Lung (tissue), 12 donors: ENCODE data around the gene LRRK1. TPM values are rescaled to one million over a fixed set of nuclear protein-coding genes. Genes with fewer than 3 reads are reported as not detected.

ENCODE experiments used
- ATAC-seq: fragments of 200-7000 bp; cut with Tn5 transposase; one replicate; pipeline ENCODE4 v1.9.1; 2020; ENCODE audit warnings: moderate number of reproducible peaks; ENCODE audit not compliant: insufficient read depth, low FRiP score
- DNase-seq, 3 donors: peaks; one replicate each; pipeline ENCODE4 v3.0.0-alpha.2; 2013 to 2017
- H3K27ac ChIP-seq, 2 donors: one replicate each; pipeline ENCODE4 v1.5.1; 2013; ENCODE audit warnings: mild to moderate bottlenecking in 2 of 2, moderate library complexity in 2 of 2, control low read depth in 1 of 2, inconsistent platforms in 1 of 2, low read depth in 1 of 2, low read length in 1 of 2
- H3K27me3 ChIP-seq, 3 donors: one replicate each; pipeline ENCODE4 v1.5.1; 2013; ENCODE audit warnings: low read length in 2 of 3; ENCODE audit not compliant: control insufficient read depth in 3 of 3, insufficient read depth in 3 of 3
- H3K36me3 ChIP-seq, 4 donors: one replicate each; pipeline ENCODE4 v1.5.1; 2013; ENCODE audit warnings: low read length in 4 of 4, mild to moderate bottlenecking in 1 of 4, moderate library complexity in 1 of 4; ENCODE audit not compliant: control insufficient read depth in 4 of 4, insufficient read depth in 4 of 4
- H3K4me1 ChIP-seq, 5 donors: one replicate each; pipeline ENCODE4 v1.5.1; 2013; ENCODE audit warnings: low read length in 5 of 5, mild to moderate bottlenecking in 2 of 5, moderate library complexity in 1 of 5; ENCODE audit not compliant: control insufficient read depth in 5 of 5, insufficient read depth in 5 of 5
- H3K4me3 ChIP-seq: one replicate; pipeline ENCODE4 v1.5.1; 2013; ENCODE audit warnings: mild to moderate bottlenecking, control low read depth, moderate library complexity
- H3K9ac ChIP-seq, 2 donors: one replicate each; pipeline ENCODE4 v1.5.1; 2013; ENCODE audit warnings: low read length in 2 of 2, control low read depth in 1 of 2; ENCODE audit not compliant: insufficient read depth in 1 of 2
- H3K9me3 ChIP-seq, 4 donors: one replicate each; pipeline ENCODE4 v1.5.1; 2013; ENCODE audit warnings: low read length in 3 of 4, mild to moderate bottlenecking in 1 of 4, moderate library complexity in 1 of 4; ENCODE audit not compliant: control insufficient read depth in 4 of 4, insufficient read depth in 3 of 4
- CTCF ChIP-seq: IDR thresholded peaks from 2 replicates; pipeline ENCODE4 v1.5.1; 2012; ENCODE audit warnings: mild to moderate bottlenecking; ENCODE audit errors: control extremely low read depth, extremely low read depth
- WGBS, 2 donors: extraction: QIAGEN DNeasy Blood & Tissue Kit; methylation state at CpG; one replicate each; pipeline ENCODE4 v1.1.7; 2013; 5-methylcytosine and 5-hydroxymethylcytosine counted together
- polyA plus RNA-seq, 2 donors: library from polyadenylated mRNA; stranded (reverse); fragments of 200-250 nt; gene quantifications; one replicate each; pipeline ENCODE4 v1.2.1, GENCODE V29; 2013
- total RNA-seq, 2 donors: library from RNA; depleted of rRNA in 1 of 2; stranded (reverse); fragments of >200 nt in 1 of 2; gene quantifications; one replicate each; pipeline ENCODE4 v1.2.1, GENCODE V29; 2014 to 2021
- donor health status: control.
- donor health status: control.
- donor health status: Bipolar disorder and iron deficiency.
- donor health status: healthy.
- donor health status: DM: yes; HTN: yes; CAD: no.

Gene LRRK1
- total and polyA plus RNA-seq, 4 donors = 5.7 to 22.9 (median 9.7) TPM

GRCh38 chr15:100899601-100900000 lies 19.6 kb upstream of the LRRK1 start:
- no peak overlapping the region for H3K27ac ChIP-seq
- 40 to 66% methylated on average over 5 of the region's 5 CpGs for WGBS, 2 donors
- ATAC-seq (no peak), DNase-seq (no peak)
- H3K27me3 ChIP-seq = no peaks in the 10 kb centered on the region
- H3K9me3 ChIP-seq = no peaks in the 10 kb centered on the region
- no peak for TF ChIP-seq CTCF
- no peak overlapping the region for H3K9ac ChIP-seq
- H3K4me3 ChIP-seq = no peak overlapping the region
- no peaks in the 10 kb centered on the region for H3K36me3 ChIP-seq
- H3K4me1 ChIP-seq = peaks cover 0 to 23% (median 5%) of the 10 kb centered on the region in 5 donors

GRCh38 chr15:100900136-100900794 lies 18.9 kb upstream of the LRRK1 start:
- Histone ChIP-seq H3K4me1 (peaks cover 0 to 23% (median 5%) of the 10 kb centered on the region in 5 donors), H3K4me3 (no peak overlapping the region), H3K9me3 (no peaks in the 10 kb centered on the region), H3K27me3 (no peaks in the 10 kb centered on the region), H3K36me3 (no peaks in the 10 kb centered on the region), H3K27ac (no peak overlapping the region), H3K9ac (no peak overlapping the region)
- ATAC-seq (no peak), DNase-seq (peak in 2 of 3 donors; percentile 27 to 33)
- TF ChIP-seq CTCF = no peak
- whole genome bisulfite sequencing, 2 donors = 84 to 87% methylated on average over 13 of the region's 13 CpGs

- ATAC-seq = no peak
- 88 to 90% methylated on average over 9 of the region's 9 CpGs for WGBS, 2 donors
- Histone ChIP-seq H3K36me3 (no peaks in the 10 kb centered on the region), H3K9me3 (no peaks in the 10 kb centered on the region), H3K4me1 (peaks cover 0 to 23% (median 5%) of the 10 kb centered on the region in 5 donors), H3K4me3 (no peak overlapping the region), H3K9ac (no peak overlapping the region), H3K27me3 (no peaks in the 10 kb centered on the region), H3K27ac (no peak overlapping the region)
- DNase-seq = no peak
- TF ChIP-seq CTCF = no peak
These were observed 18.4 kb upstream of the LRRK1 start for GRCh38 chr15:100900795-100901169.

GRCh38 chr15:100901296-100901695 lies 17.9 kb upstream of the LRRK1 start:
- Histone ChIP-seq H3K36me3 (no peaks in the 10 kb centered on the region), H3K27me3 (no peaks in the 10 kb centered on the region), H3K4me1 (peaks cover 0 to 23% (median 5%) of the 10 kb centered on the region in 5 donors), H3K4me3 (no peak overlapping the region), H3K9ac (no peak overlapping the region), H3K9me3 (no peaks in the 10 kb centered on the region), H3K27ac (no peak overlapping the region)
- ATAC-seq (no peak), DNase-seq (no peak)
- no peak for TF ChIP-seq CTCF
- WGBS, 2 donors = 55 to 58% methylated on average over 3 of the region's 3 CpGs
